Measurements from ENCODE around the gene PLPP6. TPM values are rescaled to one million over a fixed set of nuclear protein-coding genes. Genes with fewer than 3 reads are reported as not detected.
"Not testable (repeated sequence)": the region's sequence is repeated elsewhere in the genome, so short reads cannot be mapped to it uniquely, and the experiment has no call there.

PLPP6 gene
- polyA plus RNA-seq, 1 experiment = 6.5 TPM

- DNase-seq (ENCODE audit: low read depth) = no peak
- no peaks in the 10 kb centered on the region for H3K36me3 ChIP-seq (ENCODE audit: control insufficient read depth, insufficient read depth, low read length)
- ChIA-PET POLR2A (no interaction called here), CTCF (interaction anchor here (0.9 kb wide), 1 partner anchor 14 kb away, joined by 3 read pairs; no protein-coding TSS in a partner anchor)
- H3K27me3 ChIP-seq (ENCODE audit: control insufficient read depth, insufficient read depth, low read length) = no peaks in the 10 kb centered on the region
- H3K4me3 ChIP-seq (ENCODE audit: low read depth, low read length) = no peak overlapping the region
- TF ChIP-seq CTCF (IDR thresholded peaks at IDR 0.05; ENCODE audit: insufficient read depth, low read depth, low read length) = no peak
Observed at GRCh38 chr9:4654538-4654937, 7.6 kb upstream of the PLPP6 start.

GRCh38 chr9:4656196-4656595 is 5.9 kb upstream of the PLPP6 start:
- CTCF ChIA-PET = interaction anchor here (1.3 to 1.9 kb wide), 3 partner anchors 12 to 19 kb away, joined by 3 to 4 read pairs (median 3); no protein-coding TSS in a partner anchor
- H3K27me3 ChIP-seq (ENCODE audit: control insufficient read depth, insufficient read depth, low read length); DNase-seq (ENCODE audit: low read depth); H3K36me3 ChIP-seq (ENCODE audit: control insufficient read depth, insufficient read depth, low read length); H3K4me3 ChIP-seq (ENCODE audit: low read depth, low read length); POLR2A ChIA-PET: not testable (repeated sequence)

GRCh38 chr9:4656621-4657020 is 5.5 kb upstream of the PLPP6 start:
- ChIA-PET POLR2A (no interaction called here), CTCF (interaction anchor here (1.3 to 1.9 kb wide), 3 partner anchors 12 to 18 kb away, joined by 3 to 4 read pairs (median 3); no protein-coding TSS in a partner anchor)
- DNase-seq (ENCODE audit: low read depth) = no peak
- no peaks in the 10 kb centered on the region for H3K27me3 ChIP-seq (ENCODE audit: control insufficient read depth, insufficient read depth, low read length)
- no peaks in the 10 kb centered on the region for H3K36me3 ChIP-seq (ENCODE audit: control insufficient read depth, insufficient read depth, low read length)
- no peak overlapping the region for H3K4me3 ChIP-seq (ENCODE audit: low read depth, low read length)
- no peak for TF ChIP-seq CTCF (IDR thresholded peaks at IDR 0.05; ENCODE audit: insufficient read depth, low read depth, low read length)

GRCh38 chr9:4657426-4658159 is 4.5 kb upstream of the PLPP6 start:
- Histone ChIP-seq H3K36me3 (ENCODE audit: control insufficient read depth, insufficient read depth, low read length) (no peaks in the 10 kb centered on the region), H3K4me3 (ENCODE audit: low read depth, low read length) (no peak overlapping the region), H3K27me3 (ENCODE audit: control insufficient read depth, insufficient read depth, low read length) (no peaks in the 10 kb centered on the region)
- CTCF ChIA-PET = interaction anchor here (1.3 to 1.4 kb wide), 2 partner anchors 15 to 17 kb away, joined by 3 read pairs; no protein-coding TSS in a partner anchor
- TF ChIP-seq CTCF (IDR thresholded peaks at IDR 0.05; ENCODE audit: insufficient read depth, low read depth, low read length) = no peak
- no peak for DNase-seq (ENCODE audit: low read depth)
- POLR2A ChIA-PET = no interaction called here

GRCh38 chr9:4660665-4661064 is 1.4 kb upstream of the PLPP6 start:
- POLR2A ChIA-PET; H3K36me3 ChIP-seq (ENCODE audit: control insufficient read depth, insufficient read depth, low read length): not testable (repeated sequence)
- CTCF ChIA-PET = interaction anchor here (1.2 kb wide), 1 partner anchor 80 kb away, joined by 7 read pairs; the partner anchor contains the start of gene AK3

GRCh38 chr9:4661165-4661564 is 929 bp upstream of the PLPP6 start:
- Histone ChIP-seq H3K36me3 (ENCODE audit: control insufficient read depth, insufficient read depth, low read length) (no peaks in the 10 kb centered on the region), H3K27me3 (ENCODE audit: control insufficient read depth, insufficient read depth, low read length) (no peaks in the 10 kb centered on the region), H3K4me3 (ENCODE audit: low read depth, low read length) (no peak overlapping the region)
- no peak for TF ChIP-seq CTCF (IDR thresholded peaks at IDR 0.05; ENCODE audit: insufficient read depth, low read depth, low read length)
- DNase-seq (ENCODE audit: low read depth) = no peak
- ChIA-PET CTCF (interaction anchor here (1.2 kb wide), 1 partner anchor 80 kb away, joined by 7 read pairs; the partner anchor contains the start of gene AK3), POLR2A (no interaction called here)

More at GRCh38 chr9:4660665-4661064, 1.4 kb upstream of the PLPP6 start:
- DNase-seq (ENCODE audit: low read depth); H3K27me3 ChIP-seq (ENCODE audit: control insufficient read depth, insufficient read depth, low read length); H3K4me3 ChIP-seq (ENCODE audit: low read depth, low read length): not testable (repeated sequence)
